ENCODE measurements around the gene PRR23E.

The PRR23E gene

GRCh38 chr3:127171320-127171719, 21.6 kb upstream of the PRR23E start:
- no peak for DNase-seq
- H3K27ac ChIP-seq: no peak overlapping the region; the same call in 1 of the 2 replicates
- TF ChIP-seq, protein P1, sequence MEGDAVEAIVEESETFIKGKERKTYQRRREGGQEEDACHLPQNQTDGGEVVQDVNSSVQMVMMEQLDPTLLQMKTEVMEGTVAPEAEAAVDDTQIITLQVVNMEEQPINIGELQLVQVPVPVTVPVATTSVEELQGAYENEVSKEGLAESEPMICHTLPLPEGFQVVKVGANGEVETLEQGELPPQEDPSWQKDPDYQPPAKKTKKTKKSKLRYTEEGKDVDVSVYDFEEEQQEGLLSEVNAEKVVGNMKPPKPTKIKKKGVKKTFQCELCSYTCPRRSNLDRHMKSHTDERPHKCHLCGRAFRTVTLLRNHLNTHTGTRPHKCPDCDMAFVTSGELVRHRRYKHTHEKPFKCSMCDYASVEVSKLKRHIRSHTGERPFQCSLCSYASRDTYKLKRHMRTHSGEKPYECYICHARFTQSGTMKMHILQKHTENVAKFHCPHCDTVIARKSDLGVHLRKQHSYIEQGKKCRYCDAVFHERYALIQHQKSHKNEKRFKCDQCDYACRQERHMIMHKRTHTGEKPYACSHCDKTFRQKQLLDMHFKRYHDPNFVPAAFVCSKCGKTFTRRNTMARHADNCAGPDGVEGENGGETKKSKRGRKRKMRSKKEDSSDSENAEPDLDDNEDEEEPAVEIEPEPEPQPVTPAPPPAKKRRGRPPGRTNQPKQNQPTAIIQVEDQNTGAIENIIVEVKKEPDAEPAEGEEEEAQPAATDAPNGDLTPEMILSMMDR (IDR thresholded peaks at IDR 0.05; ENCODE audit: low read depth, low read length): no peak

DNA sequence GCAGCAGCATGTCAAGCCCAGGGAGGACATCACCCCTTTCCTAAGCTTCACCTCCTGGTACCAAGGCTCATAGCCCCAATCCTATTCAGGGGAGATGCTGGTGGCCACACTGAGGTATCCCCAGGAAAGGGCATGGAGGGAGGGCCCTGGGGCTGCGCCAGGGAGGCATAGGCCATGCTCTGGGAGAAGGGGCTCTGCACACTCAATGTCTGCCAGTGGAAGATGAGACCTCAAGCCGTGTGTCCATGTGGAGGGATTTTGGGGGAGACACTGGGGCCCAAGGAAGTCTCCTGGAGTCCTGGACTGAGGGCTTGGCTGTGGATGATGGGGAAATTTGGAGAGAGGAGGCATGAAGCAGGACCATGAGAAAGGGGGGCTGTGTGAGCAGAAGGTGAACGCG, 21.2 kb upstream of the PRR23E start:
- H3K9me3 ChIP-seq (ENCODE audit: severe bottlenecking): peaks cover 3% of the 10 kb centered on the region
- H3K27me3 ChIP-seq (ENCODE audit: insufficient read depth, low read depth, severe bottlenecking): no peaks in the 10 kb centered on the region
- no peaks in the 10 kb centered on the region; the same call in 1 of the 2 replicates for H3K36me3 ChIP-seq
- H3K27ac ChIP-seq: peak overlapping the region; percentile 83
- TF ChIP-seq, protein P1 (IDR thresholded peaks at IDR 0.05; ENCODE audit: low read depth, low read length): no peak
- H3K4me3 ChIP-seq (ENCODE audit: low read depth, low read length): no peak overlapping the region
- no peak for DNase-seq

More at GRCh38 chr3:127171320-127171719, 21.6 kb upstream of the PRR23E start:
- Histone ChIP-seq H3K27me3 (ENCODE audit: insufficient read depth, low read depth, severe bottlenecking) (no peaks in the 10 kb centered on the region), H3K36me3 (no peaks in the 10 kb centered on the region; the same call in 1 of the 2 replicates), H3K4me3 (ENCODE audit: low read depth, low read length) (no peak overlapping the region), H3K9me3 (ENCODE audit: severe bottlenecking) (peaks cover 3% of the 10 kb centered on the region)

- no peak for DNase-seq
These were observed 20.7 kb upstream of the PRR23E start for GRCh38 chr3:127172211-127172610.

GRCh38 chr3:127172781-127173515, 20.0 kb upstream of the PRR23E start:
- peak; percentile 88 for DNase-seq
- H3K9me3 ChIP-seq (ENCODE audit: severe bottlenecking): peaks cover 3% of the 10 kb centered on the region
- TF ChIP-seq, protein P1 (IDR thresholded peaks at IDR 0.05; ENCODE audit: low read depth, low read length): no peak
- H3K4me3 ChIP-seq (ENCODE audit: low read depth, low read length): no peak overlapping the region
- H3K36me3 ChIP-seq: no peaks in the 10 kb centered on the region; the same call in 1 of the 2 replicates
- no peaks in the 10 kb centered on the region for H3K27me3 ChIP-seq (ENCODE audit: insufficient read depth, low read depth, severe bottlenecking)
- peak overlapping the region; percentile 83 for H3K27ac ChIP-seq

More at GRCh38 chr3:127172211-127172610, 20.7 kb upstream of the PRR23E start:
- Histone ChIP-seq H3K36me3 (no peaks in the 10 kb centered on the region; the same call in 1 of the 2 replicates), H3K9me3 (ENCODE audit: severe bottlenecking) (peaks cover 3% of the 10 kb centered on the region), H3K27ac (peak overlapping the region; percentile 83), H3K4me3 (ENCODE audit: low read depth, low read length) (no peak overlapping the region), H3K27me3 (ENCODE audit: insufficient read depth, low read depth, severe bottlenecking) (no peaks in the 10 kb centered on the region)
- TF ChIP-seq, protein P1 (IDR thresholded peaks at IDR 0.05; ENCODE audit: low read depth, low read length): no peak

DNA sequence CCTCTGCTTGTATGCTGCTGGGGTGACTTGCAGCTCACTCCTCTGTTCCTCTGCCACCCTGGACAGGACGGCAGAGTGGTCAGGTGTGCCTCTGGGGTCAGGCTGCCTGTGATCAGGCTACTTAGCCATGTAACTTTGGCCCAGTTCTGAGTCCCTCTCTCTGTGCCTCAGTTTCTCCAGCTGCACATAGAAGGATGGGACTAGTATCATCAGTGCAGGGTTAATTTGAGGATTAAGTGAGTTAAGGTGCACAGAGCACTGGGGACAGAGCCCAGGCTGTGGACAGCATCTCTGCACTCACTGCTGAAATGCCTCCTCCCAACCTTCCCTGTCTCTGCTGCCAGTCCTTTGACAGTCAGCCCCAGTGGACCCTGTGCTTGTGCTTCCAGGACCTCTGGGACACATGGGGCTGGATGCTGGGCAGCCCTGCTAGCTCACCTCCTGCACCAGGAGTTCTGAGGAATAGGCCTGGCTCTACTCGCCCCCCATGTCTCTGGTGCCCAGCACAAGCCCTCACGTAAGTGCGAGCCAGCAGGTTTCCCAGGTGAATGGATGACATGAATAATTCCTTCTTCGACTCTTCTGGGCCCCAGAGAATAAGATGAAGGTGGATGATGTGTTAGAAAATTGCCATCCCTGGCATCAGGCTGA, 19.3 kb upstream of the PRR23E start:
- no peaks in the 10 kb centered on the region for H3K27me3 ChIP-seq (ENCODE audit: insufficient read depth, low read depth, severe bottlenecking)
- H3K36me3 ChIP-seq: no peaks in the 10 kb centered on the region; the same call in 1 of the 2 replicates
- TF ChIP-seq, protein P1 (IDR thresholded peaks at IDR 0.05; ENCODE audit: low read depth, low read length): no peak
- no peak for DNase-seq
- H3K27ac ChIP-seq: peak overlapping the region; percentile 83
- H3K4me3 ChIP-seq (ENCODE audit: low read depth, low read length): no peak overlapping the region
- peaks cover 3% of the 10 kb centered on the region for H3K9me3 ChIP-seq (ENCODE audit: severe bottlenecking)
